A549 (cell line): Measurements from ENCODE around the gene MEMO1. TPM values are rescaled to one million over a fixed set of nuclear protein-coding genes. Genes with fewer than 3 reads are reported as not detected.

Experiments
- ATAC-seq, 2 experiments: fragments of 200-7000 bp in 1 of 2; fragments of >200 bp in 1 of 2; cut with Nextera tagmentation in 1 of 2; cut with Tn5 transposase in 1 of 2; 3 replicates each; pipeline versions ENCODE4 v1.8.0 to v1.9.1; 2018 to 2020; ENCODE audit warnings: mild to moderate bottlenecking in 1 of 2, moderate library complexity in 1 of 2
- CTCF ChIA-PET: fragments of 300-600 bp; sonication (Branson Sonifier 250); formaldehyde crosslinking; extraction: SDS; loops from one replicate; lab custom pipeline; 2021; ENCODE audit warnings: antibody characterized with exemption, inconsistent platforms; lab: Yijun Ruan, JAX
- POLR2A ChIA-PET: fragments of 350-600 bp; formaldehyde crosslinking; extraction: SDS; loops from one replicate; lab custom pipeline; 2021; ENCODE audit warnings: antibody characterized with exemption, inconsistent platforms; lab: Yijun Ruan, JAX
- DNase-seq, 2 experiments: peaks; one replicate each; pipeline versions ENCODE4 v3.0.0 to v3.0.0-alpha.2; 2011 to 2016; ENCODE audit warnings: low read depth in 1 of 2, low spot score in 1 of 2
- FAIRE-seq: peaks from 2 replicates; lab custom pipeline; 2011; peaks lifted over from hg19 to GRCh38; lab: Jason Lieb, UNC
- H3K27ac ChIP-seq, 2 experiments: fragments of >200 bp; sonication (Bioruptor Twin); formaldehyde crosslinking; 3 replicates each; pipeline ENCODE4 v1.5.1; 2016 to 2017
- H3K4me1 ChIP-seq: fragments of >200 bp; sonication (Bioruptor Twin); formaldehyde crosslinking; 3 replicates; pipeline ENCODE4 v1.6.1; 2016
- H3K4me2 ChIP-seq: fragments of >200 bp; sonication (Bioruptor Twin); formaldehyde crosslinking; 3 replicates; pipeline ENCODE4 v1.6.1; 2016
- H3K4me3 ChIP-seq: fragments of >200 bp; sonication (Bioruptor Twin); formaldehyde crosslinking; 3 replicates; pipeline ENCODE4 v1.5.1; 2016
- H3K9me3 ChIP-seq: fragments of >200 bp; sonication (Bioruptor Twin); formaldehyde crosslinking; 3 replicates; pipeline ENCODE4 v1.6.1; 2016
- ATOH8 ChIP-seq: fragments of 250-450 bp; sonication (Bioruptor Pico); IDR thresholded peaks from 2 replicates; pipeline ENCODE4 v1.5.0; 2020; ENCODE audit warnings: low read depth, mild to moderate bottlenecking, moderate library complexity
- BCL3 ChIP-seq: fragments of >200 bp; sonication (Bioruptor Twin); formaldehyde crosslinking; IDR thresholded peaks from 3 replicates; pipeline ENCODE4 v1.6.1; 2016
- BHLHE40 ChIP-seq: IDR thresholded peaks from 2 replicates; pipeline ENCODE4 v1.6.1; 2012; ENCODE audit warnings: low read depth, low read length, inconsistent platforms
- CEBPB ChIP-seq, 2 experiments: fragments of >200 bp in 1 of 2; sonication (Bioruptor Twin) in 1 of 2; formaldehyde crosslinking in 1 of 2; IDR thresholded peaks; 2 replicates each; pipeline ENCODE4 v1.6.1; 2012 to 2016
- CHD2 ChIP-seq: fragments of 150-350 bp; IDR thresholded peaks from 2 replicates; pipeline ENCODE4 v1.6.1; 2014; ENCODE audit warnings: low read length; ENCODE audit not compliant: partially characterized antibody
- CHD4 ChIP-seq: fragments of 200-600 bp; sonication (generic); IDR thresholded peaks from 2 replicates; pipeline ENCODE4 v1.6.1; 2016; ENCODE audit warnings: antibody characterized with exemption, mild to moderate bottlenecking, borderline replicate concordance
- EP300 ChIP-seq, 2 experiments: fragments of >200 bp; sonication (Bioruptor Twin); formaldehyde crosslinking; IDR thresholded peaks; 2 replicates in 1 of 2; 3 replicates in 1 of 2; pipeline ENCODE4 v1.6.1; 2016 to 2017
- FOSL2 ChIP-seq, 2 experiments: fragments of 450-650 bp in 1 of 2; fragments of >200 bp in 1 of 2; sonication (Bioruptor Twin) in 1 of 2; formaldehyde crosslinking; IDR thresholded peaks; 2 replicates each; pipeline versions ENCODE4 v1.5.0 to v1.6.1; 2016 to 2020; ENCODE audit warnings: mild to moderate bottlenecking in 1 of 2, moderate library complexity in 1 of 2
- HES2 ChIP-seq: fragments of >200 bp; sonication (Bioruptor Twin); formaldehyde crosslinking; IDR thresholded peaks from 2 replicates; pipeline ENCODE4 v1.6.1; 2016
- HOXA7 ChIP-seq: fragments of 250-450 bp; sonication (Bioruptor Pico); IDR thresholded peaks from 2 replicates; pipeline ENCODE4 v1.5.0; 2020; ENCODE audit warnings: mild to moderate bottlenecking, moderate library complexity
- HOXB5 ChIP-seq: fragments of 250-450 bp; sonication (Bioruptor Pico); IDR thresholded peaks from 2 replicates; pipeline ENCODE4 v1.5.0; 2020; ENCODE audit warnings: mild to moderate bottlenecking, moderate library complexity
- KDM5A ChIP-seq: fragments of 200-600 bp; sonication (generic); IDR thresholded peaks from 2 replicates; pipeline ENCODE4 v1.6.1; 2016; ENCODE audit warnings: antibody characterized with exemption, mild to moderate bottlenecking
- MAFK ChIP-seq: fragments of 450-650 bp; IDR thresholded peaks from 2 replicates; pipeline ENCODE4 v1.6.1; 2014; ENCODE audit not compliant: partially characterized antibody
- NFE2L2 ChIP-seq: fragments of 150-350 bp; conservative IDR thresholded peaks from 2 replicates; pipeline ENCODE4 v1.6.1; 2014; ENCODE audit warnings: low read length
- NPAS2 ChIP-seq: fragments of 250-450 bp; sonication (Bioruptor Pico); IDR thresholded peaks from 2 replicates; pipeline ENCODE4 v1.8.0; 2022; ENCODE audit warnings: mild to moderate bottlenecking, moderate library complexity, borderline replicate concordance
- NR3C1 ChIP-seq: fragments of >200 bp; sonication (Bioruptor Twin); formaldehyde crosslinking; IDR thresholded peaks from 3 replicates; pipeline ENCODE4 v1.6.1; 2017
- PBX3 ChIP-seq: IDR thresholded peaks from 2 replicates; pipeline ENCODE4 v1.6.1; 2012
- POLR2AphosphoS2 ChIP-seq: conservative IDR thresholded peaks from 2 replicates; pipeline ENCODE4 v1.6.1; 2012; ENCODE audit warnings: low read length, improper control_type of control experiment, inconsistent platforms
- RARB ChIP-seq: fragments of 250-450 bp; sonication (Bioruptor Pico); IDR thresholded peaks from 2 replicates; pipeline ENCODE4 v1.8.0; 2021; ENCODE audit warnings: mild to moderate bottlenecking, moderate library complexity
- SMC3 ChIP-seq: fragments of >200 bp; sonication (Bioruptor Twin); formaldehyde crosslinking; IDR thresholded peaks from 3 replicates; pipeline ENCODE4 v1.6.1; 2018; ENCODE audit warnings: inconsistent platforms
- SREBF2 ChIP-seq: fragments of 450-650 bp; IDR thresholded peaks from 2 replicates; pipeline ENCODE4 v1.6.1; 2014; ENCODE audit warnings: mild to moderate bottlenecking, moderate library complexity
- ZSCAN20 ChIP-seq: fragments of 250-450 bp; sonication (Bioruptor Pico); IDR thresholded peaks from 2 replicates; pipeline ENCODE4 v1.8.0; 2022; ENCODE audit warnings: mild to moderate bottlenecking, moderate library complexity
- WGBS: methylation state at CpG from one replicate; pipeline ENCODE4 v1.1.6; 2017; ENCODE audit errors: missing lambda C conversion rate; 5-methylcytosine and 5-hydroxymethylcytosine counted together
- polyA plus RNA-seq, 4 experiments: library from polyadenylated mRNA; depleted of rRNA in 3 of 4; stranded (reverse); fragments of >200 nt; fragmentation: RNase III in 1 of 4; extraction: RNeasy Plus Mini Kit Qiagen cat#74134 plus additional on column Dnase treatment in 1 of 4; gene quantifications; 2 replicates in 3 of 4; 3 replicates in 1 of 4; pipeline ENCODE4 v1.2.3, GENCODE V29; 2011 to 2017

The MEMO1 gene
- polyA plus RNA-seq, 2 of the 4 experiments (the other 2 are of a cell fraction) = 80.2 to 87.0 TPM

- peaks cover 47% of the 10 kb centered on the region for H3K4me1 ChIP-seq
- FAIRE-seq (peak; percentile 23), ATAC-seq (no peak), DNase-seq (no peak)
- H3K4me2 ChIP-seq = no peak overlapping the region
- 94% methylated on average over 4 of the region's 4 CpGs for WGBS
- ChIA-PET CTCF (no interaction called here), POLR2A (interaction anchor here (1.3 kb wide), 1 partner anchor 176 kb away, joined by 3 read pairs; the partner anchor contains the start of gene SLC30A6)
- no peaks in the 10 kb centered on the region for H3K9me3 ChIP-seq
- no peak overlapping the region for H3K4me3 ChIP-seq
- TF ChIP-seq NFE2L2 (no peak), HOXB5 (CRISPR knock-in tag) (no peak), ATOH8 (CRISPR knock-in tag) (no peak), CEBPB (IDR thresholded peaks at IDR 0.05) (no peak), RARB (CRISPR knock-in tag) (no peak)
- H3K27ac ChIP-seq = no peak overlapping the region
Measured at GRCh38 chr2:31989946-31990345, 20.9 kb downstream of the MEMO1 start.

GRCh38 chr2:31987454-31988220, 23.2 kb downstream of the MEMO1 start:
- CTCF ChIA-PET = no interaction called here
- H3K27ac ChIP-seq = no peak overlapping the region
- TF ChIP-seq FOSL2 (IDR thresholded peaks at IDR 0.05) (no peak), FOSL2 (CRISPR knock-in tag; IDR thresholded peaks at IDR 0.05) (peak; percentile 62), SMC3 (no peak)
- ATAC-seq (peak; percentile 75 to 79), FAIRE-seq (no peak), DNase-seq (peak in 1 of 2 experiments; percentile 33)
- WGBS = 94% methylated on average over 2 of the region's 2 CpGs
- H3K9me3 ChIP-seq = no peaks in the 10 kb centered on the region
- H3K4me1 ChIP-seq = peaks cover 44% of the 10 kb centered on the region
- peak overlapping the region; percentile 23; the same call in 2 of the 3 replicates for H3K4me2 ChIP-seq
- H3K4me3 ChIP-seq = no peak overlapping the region
- POLR2A ChIA-PET = interaction anchor here (0.7 kb wide), 1 partner anchor 178 kb away, joined by 3 read pairs; the partner anchor contains the start of gene SLC30A6

GRCh38 chr2:31986906-31987305, 23.9 kb downstream of the MEMO1 start:
- WGBS = 75% methylated on average over 3 of the region's 3 CpGs
- Histone ChIP-seq H3K4me2 (peak overlapping the region; percentile 23; the same call in 2 of the 3 replicates), H3K27ac (no peak overlapping the region)
- TF ChIP-seq BCL3 (no peak), ZSCAN20 (CRISPR knock-in tag) (no peak), POLR2AphosphoS2 (no peak), PBX3 (no peak)
- TF ChIP-seq, all 56 proteins: peak for 0
- CTCF ChIA-PET = interaction anchor here (1.0 kb wide), 1 partner anchor 18 kb away, joined by 3 read pairs; no protein-coding TSS in a partner anchor
- no peaks in the 10 kb centered on the region for H3K9me3 ChIP-seq
- FAIRE-seq = no peak
- ATAC-seq = peak; percentile 48 to 52; a peak in 3 of 6 replicates
- H3K4me1 ChIP-seq = peaks cover 36% of the 10 kb centered on the region
- POLR2A ChIA-PET = interaction anchor here (0.7 kb wide), 1 partner anchor 179 kb away, joined by 3 read pairs; the partner anchor contains the start of gene SLC30A6
- no peak overlapping the region for H3K4me3 ChIP-seq
- DNase-seq = no peak

- H3K4me3 ChIP-seq = no peak overlapping the region
- no peak for TF ChIP-seq FOSL2 (IDR thresholded peaks at IDR 0.05)
- no peak for TF ChIP-seq FOSL2 (CRISPR knock-in tag; IDR thresholded peaks at IDR 0.05)
- no peak for TF ChIP-seq EP300 (IDR thresholded peaks at IDR 0.05)
- no peak for TF ChIP-seq POLR2AphosphoS2
- TF ChIP-seq MAFK = no peak
- TF ChIP-seq SMC3 = no peak
- no peak for TF ChIP-seq NFE2L2
- TF ChIP-seq SREBF2 = no peak
- no peak for TF ChIP-seq HOXA7 (CRISPR knock-in tag)
- TF ChIP-seq HES2 = no peak
- TF ChIP-seq KDM5A = no peak
- no peak for TF ChIP-seq NPAS2
- TF ChIP-seq BHLHE40 = no peak
- no peak; the same call in 1 of the 2 replicates for TF ChIP-seq CHD4
- no peak for TF ChIP-seq CHD2
- TF ChIP-seq NR3C1 = no peak
- DNase-seq (no peak), FAIRE-seq (no peak), ATAC-seq (no peak)
- H3K9me3 ChIP-seq = no peaks in the 10 kb centered on the region
- H3K4me2 ChIP-seq = no peak overlapping the region
- peaks cover 46% of the 10 kb centered on the region for H3K4me1 ChIP-seq
- 82% methylated on average over 5 of the region's 5 CpGs for WGBS
- POLR2A ChIA-PET = no interaction called here
- no peak overlapping the region for H3K27ac ChIP-seq
- CTCF ChIA-PET = no interaction called here
Measured at GRCh38 chr2:31983762-31984467, 26.9 kb downstream of the MEMO1 start.
